Measurements from ENCODE around the gene KRT38. TPM values are rescaled to one million over a fixed set of nuclear protein-coding genes. Genes with fewer than 3 reads are reported as not detected.
"Not testable (repeated sequence)": the region's sequence is repeated elsewhere in the genome, so short reads cannot be mapped to it uniquely, and the experiment has no call there.

KRT38 gene
- total RNA-seq, 1 donor from 2014 or later, result not detected

- H3K9me3 Mint-ChIP-seq, result no peaks in the 10 kb centered on the region
- intact Hi-C loops (cut with micrococcal nuclease), result no loop called here
- H3K27ac Mint-ChIP-seq, result no peak overlapping the region
- no peak for DNase-seq (ENCODE audit: low spot score)
- no peak overlapping the region for H3K4me3 Mint-ChIP-seq
- no peaks in the 10 kb centered on the region for H3K36me3 Mint-ChIP-seq (ENCODE audit: low read depth)
- peaks cover 13% of the 10 kb centered on the region for H3K27me3 Mint-ChIP-seq (ENCODE audit: insufficient read depth)
- no peaks in the 10 kb centered on the region for H3K4me1 Mint-ChIP-seq (ENCODE audit: low read depth)
These were observed 44.4 kb downstream of the KRT38 start for GRCh38 chr17:41396340-41396739.

- Mint-ChIP-seq H3K4me1 (ENCODE audit: low read depth) (no peaks in the 10 kb centered on the region), H3K36me3 (ENCODE audit: low read depth) (no peaks in the 10 kb centered on the region), H3K27me3 (ENCODE audit: insufficient read depth) (peaks cover 18% of the 10 kb centered on the region), H3K9me3 (no peaks in the 10 kb centered on the region), H3K27ac (no peak overlapping the region), H3K4me3 (no peak overlapping the region)
- DNase-seq (ENCODE audit: low spot score), result no peak
- intact Hi-C loops (cut with micrococcal nuclease), result no loop called here
These were observed 45.2 kb downstream of the KRT38 start for GRCh38 chr17:41395611-41396010.

- peaks cover 18% of the 10 kb centered on the region for H3K27me3 Mint-ChIP-seq (ENCODE audit: insufficient read depth)
- H3K9me3 Mint-ChIP-seq; intact Hi-C loops (cut with micrococcal nuclease); H3K36me3 Mint-ChIP-seq (ENCODE audit: low read depth); H3K4me3 Mint-ChIP-seq; H3K27ac Mint-ChIP-seq; DNase-seq (ENCODE audit: low spot score); H3K4me1 Mint-ChIP-seq (ENCODE audit: low read depth): not testable (repeated sequence)
These were observed 45.7 kb downstream of the KRT38 start for GRCh38 chr17:41395044-41395443.

GRCh38 chr17:41394254-41394996 is 46.4 kb downstream of the KRT38 start:
- no peaks in the 10 kb centered on the region for H3K4me1 Mint-ChIP-seq (ENCODE audit: low read depth)
- intact Hi-C loops (cut with micrococcal nuclease), result no loop called here
- H3K9me3 Mint-ChIP-seq, result no peaks in the 10 kb centered on the region
- DNase-seq (ENCODE audit: low spot score), result no peak
- H3K4me3 Mint-ChIP-seq, result no peak overlapping the region
- H3K36me3 Mint-ChIP-seq (ENCODE audit: low read depth), result no peaks in the 10 kb centered on the region
- H3K27ac Mint-ChIP-seq, result no peak overlapping the region
- peaks cover 18% of the 10 kb centered on the region for H3K27me3 Mint-ChIP-seq (ENCODE audit: insufficient read depth)

GRCh38 chr17:41393826-41394225 is 47.0 kb downstream of the KRT38 start:
- Mint-ChIP-seq H3K27ac (no peak overlapping the region), H3K4me1 (ENCODE audit: low read depth) (no peaks in the 10 kb centered on the region), H3K27me3 (ENCODE audit: insufficient read depth) (peaks cover 18% of the 10 kb centered on the region), H3K4me3 (no peak overlapping the region), H3K36me3 (ENCODE audit: low read depth) (no peaks in the 10 kb centered on the region), H3K9me3 (no peaks in the 10 kb centered on the region)
- no peak for DNase-seq (ENCODE audit: low spot score)
- intact Hi-C loops (cut with micrococcal nuclease), result no loop called here

GRCh38 chr17:41393294-41393693 is 47.5 kb downstream of the KRT38 start:
- H3K4me1 Mint-ChIP-seq (ENCODE audit: low read depth), result no peaks in the 10 kb centered on the region
- H3K27me3 Mint-ChIP-seq (ENCODE audit: insufficient read depth), result peaks cover 18% of the 10 kb centered on the region
- H3K9me3 Mint-ChIP-seq, result no peaks in the 10 kb centered on the region
- no peak overlapping the region for H3K27ac Mint-ChIP-seq
- no peak for DNase-seq (ENCODE audit: low spot score)
- intact Hi-C loops (cut with micrococcal nuclease), result no loop called here
- H3K4me3 Mint-ChIP-seq, result no peak overlapping the region
- no peaks in the 10 kb centered on the region for H3K36me3 Mint-ChIP-seq (ENCODE audit: low read depth)

GRCh38 chr17:41392278-41392677 is 48.5 kb downstream of the KRT38 start:
- H3K4me3 Mint-ChIP-seq, result no peak overlapping the region
- H3K36me3 Mint-ChIP-seq (ENCODE audit: low read depth), result no peaks in the 10 kb centered on the region
- H3K4me1 Mint-ChIP-seq (ENCODE audit: low read depth), result no peaks in the 10 kb centered on the region
- H3K27ac Mint-ChIP-seq, result no peak overlapping the region
- peaks cover 13% of the 10 kb centered on the region for H3K27me3 Mint-ChIP-seq (ENCODE audit: insufficient read depth)
- peaks cover 2% of the 10 kb centered on the region for H3K9me3 Mint-ChIP-seq
- DNase-seq (ENCODE audit: low spot score), result no peak
- intact Hi-C loops (cut with micrococcal nuclease), result no loop called here

GRCh38 chr17:41391535-41391934 is 49.2 kb downstream of the KRT38 start:
- no peak for DNase-seq (ENCODE audit: low spot score)
- intact Hi-C loops (cut with micrococcal nuclease), result no loop called here
- Mint-ChIP-seq H3K27me3 (ENCODE audit: insufficient read depth) (peaks cover 13% of the 10 kb centered on the region), H3K27ac (no peak overlapping the region), H3K4me3 (no peak overlapping the region), H3K9me3 (peaks cover 7% of the 10 kb centered on the region), H3K4me1 (ENCODE audit: low read depth) (no peaks in the 10 kb centered on the region), H3K36me3 (ENCODE audit: low read depth) (no peaks in the 10 kb centered on the region)

- Mint-ChIP-seq H3K9me3 (peaks cover 12% of the 10 kb centered on the region), H3K4me1 (ENCODE audit: low read depth) (no peaks in the 10 kb centered on the region), H3K27me3 (ENCODE audit: insufficient read depth) (peaks cover 10% of the 10 kb centered on the region), H3K4me3 (no peak overlapping the region), H3K36me3 (ENCODE audit: low read depth) (no peaks in the 10 kb centered on the region), H3K27ac (no peak overlapping the region)
- intact Hi-C loops (cut with micrococcal nuclease), result no loop called here
- DNase-seq (ENCODE audit: low spot score), result no peak
These were observed 50.3 kb downstream of the KRT38 start for GRCh38 chr17:41390411-41390938.

- no peaks in the 10 kb centered on the region for H3K4me1 Mint-ChIP-seq (ENCODE audit: low read depth)
- H3K4me3 Mint-ChIP-seq, result no peak overlapping the region
- H3K27me3 Mint-ChIP-seq (ENCODE audit: insufficient read depth), result peaks cover 10% of the 10 kb centered on the region
- no peak overlapping the region for H3K27ac Mint-ChIP-seq
- H3K9me3 Mint-ChIP-seq, result peaks cover 12% of the 10 kb centered on the region
- intact Hi-C loops (cut with micrococcal nuclease), result no loop called here
- DNase-seq (ENCODE audit: low spot score), result no peak
- H3K36me3 Mint-ChIP-seq (ENCODE audit: low read depth), result no peaks in the 10 kb centered on the region
These were observed 53.1 kb downstream of the KRT38 start for GRCh38 chr17:41387670-41388069.

- intact Hi-C loops (cut with micrococcal nuclease), result no loop called here
- Mint-ChIP-seq H3K36me3 (ENCODE audit: low read depth) (no peaks in the 10 kb centered on the region), H3K27ac (no peak overlapping the region), H3K9me3 (peaks cover 12% of the 10 kb centered on the region), H3K4me3 (no peak overlapping the region), H3K4me1 (ENCODE audit: low read depth) (no peaks in the 10 kb centered on the region), H3K27me3 (ENCODE audit: insufficient read depth) (peaks cover 10% of the 10 kb centered on the region)
- DNase-seq (ENCODE audit: low spot score), result no peak
These were observed 54.6 kb downstream of the KRT38 start for GRCh38 chr17:41386227-41386626.

Measured in activated T-helper 1 cell treated with anti-CD3 and anti-CD28 coated beads, Interleukin-12 subunit alpha, Interleukin-12 subunit beta, Interleukin-2, Interleukin-4 antibody, amounts not matched to agents 30 ng/mL and 10 ng/mL and 1 ng/mL, durations not matched to agents 14 hours and 24 hours and 36 hours (primary cell).